ENCODE measurements around the gene AP2A2. TPM values are rescaled to one million over a fixed set of nuclear protein-coding genes. Genes with fewer than 3 reads are reported as not detected.

Gene AP2A2
- total RNA-seq, 4 donors from 2014 or later: 45.4 to 107 (median 76.8) TPM

GRCh38 chr11:968822-969221 lies 43.2 kb downstream of the AP2A2 start:
- DNase-seq (ENCODE audit: low spot score in 2 of 2): no peak
- Histone ChIP-seq H3K27me3 (no peaks in the 10 kb centered on the region), H3K27ac (no peak overlapping the region), H3K36me3 (peaks cover 37% of the 10 kb centered on the region), H3K4me1 (peaks cover 27% of the 10 kb centered on the region), H3K9me3 (no peaks in the 10 kb centered on the region), H3K4me3 (no peak overlapping the region)
- 91% methylated on average over 14 of the region's 14 CpGs for WGBS
- TF ChIP-seq POLR2A (IDR thresholded peaks at IDR 0.05): no peak
- no peak for TF ChIP-seq POLR2AphosphoS5 (IDR thresholded peaks at IDR 0.05)
- no peak for TF ChIP-seq EP300 (IDR thresholded peaks at IDR 0.05)
- TF ChIP-seq, protein P1, sequence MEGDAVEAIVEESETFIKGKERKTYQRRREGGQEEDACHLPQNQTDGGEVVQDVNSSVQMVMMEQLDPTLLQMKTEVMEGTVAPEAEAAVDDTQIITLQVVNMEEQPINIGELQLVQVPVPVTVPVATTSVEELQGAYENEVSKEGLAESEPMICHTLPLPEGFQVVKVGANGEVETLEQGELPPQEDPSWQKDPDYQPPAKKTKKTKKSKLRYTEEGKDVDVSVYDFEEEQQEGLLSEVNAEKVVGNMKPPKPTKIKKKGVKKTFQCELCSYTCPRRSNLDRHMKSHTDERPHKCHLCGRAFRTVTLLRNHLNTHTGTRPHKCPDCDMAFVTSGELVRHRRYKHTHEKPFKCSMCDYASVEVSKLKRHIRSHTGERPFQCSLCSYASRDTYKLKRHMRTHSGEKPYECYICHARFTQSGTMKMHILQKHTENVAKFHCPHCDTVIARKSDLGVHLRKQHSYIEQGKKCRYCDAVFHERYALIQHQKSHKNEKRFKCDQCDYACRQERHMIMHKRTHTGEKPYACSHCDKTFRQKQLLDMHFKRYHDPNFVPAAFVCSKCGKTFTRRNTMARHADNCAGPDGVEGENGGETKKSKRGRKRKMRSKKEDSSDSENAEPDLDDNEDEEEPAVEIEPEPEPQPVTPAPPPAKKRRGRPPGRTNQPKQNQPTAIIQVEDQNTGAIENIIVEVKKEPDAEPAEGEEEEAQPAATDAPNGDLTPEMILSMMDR (IDR thresholded peaks at IDR 0.05): no peak

GRCh38 chr11:969651-970205 lies 44.1 kb downstream of the AP2A2 start:
- no peak for DNase-seq (ENCODE audit: low spot score in 2 of 2)
- Histone ChIP-seq H3K27ac (no peak overlapping the region), H3K4me3 (no peak overlapping the region), H3K27me3 (no peaks in the 10 kb centered on the region), H3K4me1 (peaks cover 27% of the 10 kb centered on the region), H3K36me3 (peaks cover 37% of the 10 kb centered on the region), H3K9me3 (no peaks in the 10 kb centered on the region)
- WGBS: 84% methylated on average over 9 of the region's 9 CpGs
- no peak for TF ChIP-seq POLR2A (IDR thresholded peaks at IDR 0.05)
- TF ChIP-seq, protein P1 (IDR thresholded peaks at IDR 0.05): no peak
- no peak for TF ChIP-seq EP300 (IDR thresholded peaks at IDR 0.05)
- TF ChIP-seq POLR2AphosphoS5 (IDR thresholded peaks at IDR 0.05): no peak

- H3K9me3 ChIP-seq: no peaks in the 10 kb centered on the region
- WGBS: 89% methylated on average over 22 of the region's 26 CpGs
- DNase-seq (ENCODE audit: low spot score in 2 of 2): no peak
- peaks cover 40% of the 10 kb centered on the region for H3K36me3 ChIP-seq
- H3K4me3 ChIP-seq: no peak overlapping the region
- peaks cover 27% of the 10 kb centered on the region for H3K4me1 ChIP-seq
- no peak overlapping the region for H3K27ac ChIP-seq
- no peaks in the 10 kb centered on the region for H3K27me3 ChIP-seq
- TF ChIP-seq POLR2A (IDR thresholded peaks at IDR 0.05) (no peak), EP300 (IDR thresholded peaks at IDR 0.05) (no peak), POLR2AphosphoS5 (IDR thresholded peaks at IDR 0.05) (no peak)
- TF ChIP-seq, protein P1 (IDR thresholded peaks at IDR 0.05): no peak
Observed at GRCh38 chr11:970319-970871, 44.7 kb downstream of the AP2A2 start.

DNA sequence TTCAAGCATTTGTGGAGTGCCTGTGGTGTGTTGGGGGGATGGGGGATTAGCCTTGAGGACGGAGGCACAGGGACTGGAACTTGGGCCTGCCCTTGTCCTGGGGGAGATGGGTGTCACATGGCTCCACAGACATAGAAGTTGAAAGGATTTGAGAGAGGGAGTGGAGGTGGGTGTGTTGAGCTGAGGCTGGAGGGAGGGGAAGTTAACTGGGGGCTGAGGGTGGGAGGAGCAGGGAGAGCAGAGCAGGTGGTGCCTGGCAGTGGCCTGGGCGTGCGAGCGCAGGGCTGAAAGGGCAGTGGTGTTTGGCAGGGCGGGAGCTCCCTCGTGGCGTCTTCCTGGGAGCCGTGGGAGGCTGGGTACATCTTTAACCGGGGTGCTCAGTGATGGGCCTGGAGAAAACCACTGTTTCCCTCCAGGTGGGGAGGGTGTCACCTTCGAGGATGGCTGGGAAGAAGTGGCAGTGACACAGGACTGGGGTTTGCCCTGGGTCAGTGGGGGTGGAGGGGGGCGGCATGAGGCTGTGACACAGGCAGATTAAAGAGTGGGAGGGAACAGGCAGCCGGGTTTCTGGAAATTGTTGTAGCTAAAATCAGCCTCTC lies 45.5 kb downstream of the AP2A2 start:
- no peak for TF ChIP-seq POLR2AphosphoS5 (IDR thresholded peaks at IDR 0.05)
- TF ChIP-seq EP300 (IDR thresholded peaks at IDR 0.05): no peak
- TF ChIP-seq POLR2A (IDR thresholded peaks at IDR 0.05): no peak
- H3K4me3 ChIP-seq: no peak overlapping the region
- H3K27ac ChIP-seq: no peak overlapping the region
- no peaks in the 10 kb centered on the region for H3K9me3 ChIP-seq
- 80% methylated on average over 12 of the region's 12 CpGs for WGBS
- peaks cover 26% of the 10 kb centered on the region for H3K4me1 ChIP-seq
- no peaks in the 10 kb centered on the region for H3K27me3 ChIP-seq
- no peak for DNase-seq (ENCODE audit: low spot score in 2 of 2)
- peaks cover 41% of the 10 kb centered on the region for H3K36me3 ChIP-seq

DNA sequence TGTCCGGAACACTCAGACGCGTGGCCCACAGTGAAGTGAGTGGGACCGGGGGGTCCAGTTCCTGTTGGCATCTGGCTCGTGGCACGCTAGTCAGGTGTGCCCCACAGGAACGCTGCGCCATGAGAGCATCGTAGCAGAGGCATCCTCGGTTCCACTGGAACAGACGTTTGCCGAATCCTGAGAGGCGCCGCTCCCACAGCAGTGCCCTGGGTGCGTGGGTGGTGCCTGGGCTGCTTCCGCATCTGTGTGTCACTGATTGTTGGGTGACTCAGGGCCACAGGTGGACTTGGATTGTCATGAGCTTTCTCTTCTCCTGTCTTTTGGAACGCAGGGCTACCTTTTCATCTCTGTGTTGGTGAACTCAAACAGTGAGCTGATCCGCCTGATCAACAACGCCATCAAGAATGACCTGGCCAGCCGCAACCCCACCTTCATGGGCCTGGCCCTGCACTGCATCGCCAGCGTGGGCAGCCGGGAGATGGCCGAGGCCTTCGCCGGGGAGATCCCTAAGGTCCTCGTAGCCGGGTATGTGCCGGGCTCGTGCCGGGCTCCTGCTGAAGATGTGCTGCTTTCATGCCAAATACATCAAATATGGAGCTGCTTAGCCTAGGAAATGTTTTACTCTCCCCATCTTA lies 46.2 kb downstream of the AP2A2 start:
- no peak overlapping the region for H3K27ac ChIP-seq
- H3K36me3 ChIP-seq: peaks cover 44% of the 10 kb centered on the region
- H3K9me3 ChIP-seq: no peaks in the 10 kb centered on the region
- no peak overlapping the region for H3K4me3 ChIP-seq
- H3K27me3 ChIP-seq: no peaks in the 10 kb centered on the region
- TF ChIP-seq EP300 (IDR thresholded peaks at IDR 0.05) (no peak), POLR2A (IDR thresholded peaks at IDR 0.05) (no peak), POLR2AphosphoS5 (IDR thresholded peaks at IDR 0.05) (no peak)
- TF ChIP-seq, protein P1 (IDR thresholded peaks at IDR 0.05): no peak
- WGBS: 95% methylated on average over 19 of the region's 31 CpGs
- DNase-seq (ENCODE audit: low spot score in 2 of 2): no peak
- H3K4me1 ChIP-seq: peaks cover 26% of the 10 kb centered on the region
